Activated CD8-positive, alpha-beta T cell treated with anti-CD3 and anti-CD28 coated beads for 36 hours (primary cell): ENCODE data around the gene PCDH15. TPM values are rescaled to one million over a fixed set of nuclear protein-coding genes. Genes with fewer than 3 reads are reported as not detected.

Experiments used
- microRNA-seq: library from miRNA; unstranded; fragments of <30 nt; microRNA quantifications from one replicate; pipeline ENCODE4 v1.2.0, GENCODE V29; 2022; ENCODE audit warnings: borderline microRNAs expressed, borderline replicate concordance
- total RNA-seq, 2 experiments: library from RNA; stranded (reverse); gene quantifications; one replicate each; pipeline ENCODE4 v1.2.3, GENCODE V29; 2021

The PCDH15 gene
- total RNA-seq, 2 experiments from 2014 or later = not detected

Small RNA genes lying within 50 kb of the gene (microRNA-seq; reads per million reads assigned to microRNA genes)
- not detected for gene MIR548F1
